SK-N-SH treated with all-trans-retinoic acid at 6 μM for 48 hours (cell line): ENCODE measurements around the gene HNRNPUL1.

Source experiments
- CSRNP3 ChIP-seq: fragments of 250-450 bp; sonication (Bioruptor Pico); IDR thresholded peaks from 2 replicates; pipeline ENCODE4 v1.5.1; 2021; ENCODE audit warnings: mild to moderate bottlenecking, moderate library complexity
- RARB ChIP-seq: fragments of 250-450 bp; sonication (Bioruptor Pico); IDR thresholded peaks from 2 replicates; pipeline ENCODE4 v1.8.0; 2021; ENCODE audit warnings: mild to moderate bottlenecking, moderate library complexity
- SNAI2 ChIP-seq: fragments of 250-450 bp; sonication (Bioruptor Pico); IDR thresholded peaks from 2 replicates; pipeline ENCODE4 v1.5.0; 2020; ENCODE audit warnings: mild to moderate bottlenecking, moderate library complexity
- TCF4 ChIP-seq: fragments of 250-450 bp; sonication (Bioruptor Pico); IDR thresholded peaks from 2 replicates; pipeline ENCODE4 v1.8.0; 2021; ENCODE audit warnings: mild to moderate bottlenecking, moderate library complexity, borderline replicate concordance
- ZFP30 ChIP-seq: fragments of 450-650 bp; formaldehyde crosslinking; IDR thresholded peaks from 2 replicates; pipeline ENCODE4 v1.5.0; 2022; ENCODE audit warnings: mild to moderate bottlenecking, moderate library complexity
- ZNF565 ChIP-seq: fragments of 450-650 bp; formaldehyde crosslinking; conservative IDR thresholded peaks from 2 replicates; pipeline ENCODE4 v1.5.0; 2020; ENCODE audit warnings: low read depth, mild to moderate bottlenecking, moderate library complexity
- TF ChIP-seq, protein P1 (sequence below): fragments of 250-450 bp; sonication (Bioruptor Pico); IDR thresholded peaks from 2 replicates; pipeline ENCODE4 v1.8.0; 2020; ENCODE audit warnings: mild to moderate bottlenecking, moderate library complexity, borderline replicate concordance
- TF ChIP-seq, protein P2 (sequence below): fragments of 250-450 bp; sonication (Bioruptor Pico); IDR thresholded peaks from 2 replicates; pipeline ENCODE4 v1.5.1; 2020; ENCODE audit warnings: low read depth, mild to moderate bottlenecking, moderate library complexity

DNA sequence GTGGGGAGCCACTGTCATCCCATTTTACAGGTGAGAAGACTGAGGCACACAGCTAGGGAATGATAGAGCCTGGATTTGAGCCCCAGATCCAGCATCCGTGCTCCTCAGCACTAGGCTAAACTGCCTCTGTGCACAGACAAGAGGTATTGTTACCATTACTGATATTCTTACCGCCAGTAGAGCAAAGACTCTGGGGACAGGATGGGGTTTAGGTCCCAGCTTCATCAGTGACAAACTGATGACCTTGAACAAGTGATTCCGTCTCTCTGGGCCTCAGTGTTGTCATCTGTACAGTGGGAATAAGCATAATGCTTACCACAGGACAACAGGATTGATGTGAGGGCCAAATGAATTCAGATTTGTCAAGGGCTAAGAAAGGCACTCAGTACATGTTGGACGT lies 28.7 kb upstream of the HNRNPUL1 start:
- TF ChIP-seq, protein P1, sequence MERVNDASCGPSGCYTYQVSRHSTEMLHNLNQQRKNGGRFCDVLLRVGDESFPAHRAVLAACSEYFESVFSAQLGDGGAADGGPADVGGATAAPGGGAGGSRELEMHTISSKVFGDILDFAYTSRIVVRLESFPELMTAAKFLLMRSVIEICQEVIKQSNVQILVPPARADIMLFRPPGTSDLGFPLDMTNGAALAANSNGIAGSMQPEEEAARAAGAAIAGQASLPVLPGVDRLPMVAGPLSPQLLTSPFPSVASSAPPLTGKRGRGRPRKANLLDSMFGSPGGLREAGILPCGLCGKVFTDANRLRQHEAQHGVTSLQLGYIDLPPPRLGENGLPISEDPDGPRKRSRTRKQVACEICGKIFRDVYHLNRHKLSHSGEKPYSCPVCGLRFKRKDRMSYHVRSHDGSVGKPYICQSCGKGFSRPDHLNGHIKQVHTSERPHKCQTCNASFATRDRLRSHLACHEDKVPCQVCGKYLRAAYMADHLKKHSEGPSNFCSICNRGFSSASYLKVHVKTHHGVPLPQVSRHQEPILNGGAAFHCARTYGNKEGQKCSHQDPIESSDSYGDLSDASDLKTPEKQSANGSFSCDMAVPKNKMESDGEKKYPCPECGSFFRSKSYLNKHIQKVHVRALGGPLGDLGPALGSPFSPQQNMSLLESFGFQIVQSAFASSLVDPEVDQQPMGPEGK (CRISPR knock-in tag), result no peak
- no peak for TF ChIP-seq ZFP30 (CRISPR knock-in tag)
- TF ChIP-seq, protein P2, sequence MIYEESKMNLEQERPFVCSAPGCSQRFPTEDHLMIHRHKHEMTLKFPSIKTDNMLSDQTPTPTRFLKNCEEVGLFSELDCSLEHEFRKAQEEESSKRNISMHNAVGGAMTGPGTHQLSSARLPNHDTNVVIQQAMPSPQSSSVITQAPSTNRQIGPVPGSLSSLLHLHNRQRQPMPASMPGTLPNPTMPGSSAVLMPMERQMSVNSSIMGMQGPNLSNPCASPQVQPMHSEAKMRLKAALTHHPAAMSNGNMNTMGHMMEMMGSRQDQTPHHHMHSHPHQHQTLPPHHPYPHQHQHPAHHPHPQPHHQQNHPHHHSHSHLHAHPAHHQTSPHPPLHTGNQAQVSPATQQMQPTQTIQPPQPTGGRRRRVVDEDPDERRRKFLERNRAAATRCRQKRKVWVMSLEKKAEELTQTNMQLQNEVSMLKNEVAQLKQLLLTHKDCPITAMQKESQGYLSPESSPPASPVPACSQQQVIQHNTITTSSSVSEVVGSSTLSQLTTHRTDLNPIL, result no peak
- no peak for TF ChIP-seq ZNF565 (CRISPR knock-in tag)
- no peak for TF ChIP-seq SNAI2
- no peak for TF ChIP-seq RARB (CRISPR knock-in tag)
- TF ChIP-seq TCF4, result no peak
- no peak for TF ChIP-seq CSRNP3 (CRISPR knock-in tag)
